Neutrophil (primary cell): ENCODE measurements around the gene HSPA12B.

ENCODE experiments used
- H3K27ac ChIP-seq: fragments of 200-600 bp; sonication (generic); 2 replicates; pipeline ENCODE4 v1.5.1; 2016; ENCODE audit warnings: mild to moderate bottlenecking, moderate library complexity
- H3K27me3 ChIP-seq: fragments of 200-600 bp; sonication (generic); 2 replicates; pipeline ENCODE4 v1.6.0; 2016; ENCODE audit warnings: mild to moderate bottlenecking
- H3K36me3 ChIP-seq: fragments of 200-600 bp; sonication (generic); 2 replicates; pipeline ENCODE4 v1.5.1; 2017
- H3K4me1 ChIP-seq, 2 experiments: fragments of 200-600 bp in 1 of 2; sonication (generic) in 1 of 2; 1 replicate in 1 of 2; 2 replicates in 1 of 2; pipeline versions ENCODE4 v1.5.1 to v1.6.1; 2013 to 2016; ENCODE audit warnings: low read depth in 1 of 2, low read length in 1 of 2, mild to moderate bottlenecking in 1 of 2, moderate library complexity in 1 of 2; ENCODE audit not compliant: control insufficient read depth in 1 of 2, insufficient read depth in 1 of 2
- H3K4me3 ChIP-seq, 2 experiments: fragments of 200-600 bp in 1 of 2; sonication (generic) in 1 of 2; 1 replicate in 1 of 2; 2 replicates in 1 of 2; pipeline ENCODE4 v1.5.1; 2013 to 2016; ENCODE audit warnings: low read depth in 1 of 2, low read length in 1 of 2, mild to moderate bottlenecking in 1 of 2, moderate library complexity in 1 of 2
- H3K9me3 ChIP-seq: fragments of 200-600 bp; sonication (generic); 2 replicates; pipeline ENCODE4 v1.5.1; 2016
- CTCF ChIP-seq: fragments of 200-600 bp; sonication (generic); IDR thresholded peaks from 2 replicates; pipeline ENCODE4 v1.5.1; 2016; ENCODE audit warnings: antibody characterized with exemption

HSPA12B gene

GRCh38 chr20:3759884-3760283 is 27.4 kb downstream of the HSPA12B start:
- Histone ChIP-seq H3K4me1 (peaks cover 28 to 29% of the 10 kb centered on the region in 2 experiments), H3K36me3 (peaks cover 35% of the 10 kb centered on the region), H3K4me3 (no peak overlapping the region), H3K9me3 (no peaks in the 10 kb centered on the region), H3K27ac (peak overlapping the region; percentile 8), H3K27me3 (no peaks in the 10 kb centered on the region)
- no peak for TF ChIP-seq CTCF

- peaks cover 25% of the 10 kb centered on the region for H3K36me3 ChIP-seq
- peaks cover 37 to 39% of the 10 kb centered on the region in 2 experiments for H3K4me1 ChIP-seq
- no peak overlapping the region for H3K4me3 ChIP-seq
- TF ChIP-seq CTCF: no peak
- no peaks in the 10 kb centered on the region for H3K27me3 ChIP-seq
- no peaks in the 10 kb centered on the region for H3K9me3 ChIP-seq
- no peak overlapping the region for H3K27ac ChIP-seq
These were observed 28.3 kb downstream of the HSPA12B start for GRCh38 chr20:3760655-3761348.

- Histone ChIP-seq H3K4me3 (no peak overlapping the region), H3K9me3 (no peaks in the 10 kb centered on the region), H3K36me3 (peaks cover 4% of the 10 kb centered on the region), H3K4me1 (peaks cover 53 to 57% of the 10 kb centered on the region in 2 experiments), H3K27ac (peak overlapping the region; percentile 86), H3K27me3 (no peaks in the 10 kb centered on the region)
- no peak for TF ChIP-seq CTCF
These were observed 31.5 kb downstream of the HSPA12B start for GRCh38 chr20:3763671-3764601.

- Histone ChIP-seq H3K27me3 (no peaks in the 10 kb centered on the region), H3K4me3 (no peak overlapping the region), H3K27ac (peak overlapping the region; percentile 86), H3K9me3 (no peaks in the 10 kb centered on the region), H3K4me1 (peaks cover 60 to 64% of the 10 kb centered on the region in 2 experiments), H3K36me3 (no peaks in the 10 kb centered on the region)
- TF ChIP-seq CTCF: no peak
These were observed 32.2 kb downstream of the HSPA12B start for GRCh38 chr20:3764659-3765058.

GRCh38 chr20:3765171-3765882 is 32.8 kb downstream of the HSPA12B start:
- no peaks in the 10 kb centered on the region for H3K36me3 ChIP-seq

More at GRCh38 chr20:3765171-3765882, 32.8 kb downstream of the HSPA12B start:
- peak overlapping the region; percentile 86 for H3K27ac ChIP-seq
- peaks cover 67 to 71% of the 10 kb centered on the region in 2 experiments for H3K4me1 ChIP-seq
- H3K4me3 ChIP-seq: no peak overlapping the region
- H3K27me3 ChIP-seq: no peaks in the 10 kb centered on the region
- H3K9me3 ChIP-seq: no peaks in the 10 kb centered on the region
- no peak for TF ChIP-seq CTCF
